Psoas muscle (tissue), 8 donors: ENCODE measurements around the gene HBB. TPM values are rescaled to one million over a fixed set of nuclear protein-coding genes. Genes with fewer than 3 reads are reported as not detected.

Experiments
- ATAC-seq, 4 donors: fragments of 200-7000 bp; cut with Tn5 transposase; one replicate each; pipeline ENCODE4 v1.9.1; 2020; ENCODE audit warnings: moderate library complexity in 3 of 4, mild to moderate bottlenecking in 2 of 4
- DNase-seq, 2 donors: peaks; one replicate each; pipeline ENCODE4 v3.0.0-alpha.2; 2020
- H3K27ac ChIP-seq: fragments of 200-600 bp; one replicate; pipeline ENCODE4 v1.8.0; 2022
- H3K27me3 ChIP-seq, 3 donors: fragments of 200-600 bp in 1 of 3; one replicate each; pipeline versions ENCODE4 v1.6.1 to v1.8.0; 2013 to 2022; ENCODE audit warnings: low read length in 2 of 3, mild to moderate bottlenecking in 2 of 3, moderate library complexity in 1 of 3; ENCODE audit not compliant: insufficient read depth in 3 of 3
- H3K36me3 ChIP-seq, 2 donors: fragments of 200-600 bp in 1 of 2; one replicate each; pipeline versions ENCODE4 v1.6.1 to v1.8.0; 2013 to 2022; ENCODE audit warnings: low read depth in 1 of 2, mild to moderate bottlenecking in 1 of 2, moderate library complexity in 1 of 2; ENCODE audit not compliant: insufficient read depth in 1 of 2
- H3K4me1 ChIP-seq: fragments of 200-600 bp; one replicate; pipeline ENCODE4 v1.8.0; 2022
- H3K4me3 ChIP-seq: fragments of 200-600 bp; one replicate; pipeline ENCODE4 v1.8.0; 2022; ENCODE audit warnings: mild to moderate bottlenecking
- H3K9me3 ChIP-seq: fragments of 200-600 bp; one replicate; pipeline ENCODE4 v1.8.0; 2022
- WGBS, 3 donors: extraction: QIAGEN DNeasy Blood & Tissue Kit; methylation state at CpG; one replicate each; pipeline versions ENCODE4 v1.1.6 to v1.1.7; 2013; 5-methylcytosine and 5-hydroxymethylcytosine counted together
- intact Hi-C, 2 donors: fragments of 100-400 bp; cut with DNase I; formaldehyde crosslinking; loops; one replicate each; pipeline versions ENCODE4 v1.11.0 to v1.14.2; 2022
- polyA plus RNA-seq, 3 donors: library from polyadenylated mRNA; stranded (reverse); fragments of 200-250 nt; gene quantifications; one replicate each; pipeline ENCODE4 v1.2.3, GENCODE V29; 2013
- total RNA-seq, 4 donors: library from RNA; stranded (reverse); fragmentation: NEBNext Ultra II Directional in 2 of 4; extraction: Animal tissue kit (Norgen Biotek cat#: 25700) in 2 of 4; gene quantifications; one replicate each; pipeline versions ENCODE4 v1.2.1 to v1.2.4, GENCODE V29; 2021 to 2023
- TF ChIP-seq, protein P1 (sequence below): fragments of 200-600 bp; IDR thresholded peaks from one replicate; pipeline ENCODE4 v1.8.0; 2022; ENCODE audit warnings: antibody characterized with exemption
- donor health status: healthy with polysubstance abuse.
- donor health status: DM: no; HTN: no; CAD: no; lungs with moderate emphysema.
- donor health status: Bipolar disorder and iron deficiency.
- donor health status: healthy.
- donor health status: DM: yes; HTN: yes; CAD: no.
- donor health status: DM: no; HTN: no; CAD: no.
- donor health status: DM: no; HTN: no; CAD: no.
- donor health status: DM: yes; HTN: yes; CAD: no.

Gene HBB
- total and polyA plus RNA-seq, 7 donors = 7.8 to 2,413 (median 22.9) TPM

DNA sequence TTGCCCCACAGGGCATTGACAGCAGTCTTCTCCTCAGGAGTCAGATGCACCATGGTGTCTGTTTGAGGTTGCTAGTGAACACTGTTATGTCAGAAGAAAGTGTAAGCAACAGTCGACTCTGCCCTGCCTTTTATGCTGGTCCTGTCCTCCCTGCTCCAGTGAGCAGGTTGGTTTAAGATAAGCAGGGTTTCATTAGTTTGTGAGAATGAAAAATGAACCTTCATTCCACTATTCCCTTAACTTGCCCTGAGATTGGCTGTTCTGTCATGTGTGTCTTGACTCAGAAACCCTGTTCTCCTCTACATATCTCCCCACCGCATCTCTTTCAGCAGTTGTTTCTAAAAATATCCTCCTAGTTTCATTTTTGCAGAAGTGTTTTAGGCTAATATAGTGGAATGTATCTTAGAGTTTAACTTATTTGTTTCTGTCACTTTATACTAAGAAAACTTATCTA, 7.5 kb upstream of the HBB start, which contains the start of gene HBD:
TSS of gene HBD (minus strand) at position 103 of the 454 bp plus-strand sequence. CDS start at position 53, 50 bp downstream.
- TF ChIP-seq, protein P1, sequence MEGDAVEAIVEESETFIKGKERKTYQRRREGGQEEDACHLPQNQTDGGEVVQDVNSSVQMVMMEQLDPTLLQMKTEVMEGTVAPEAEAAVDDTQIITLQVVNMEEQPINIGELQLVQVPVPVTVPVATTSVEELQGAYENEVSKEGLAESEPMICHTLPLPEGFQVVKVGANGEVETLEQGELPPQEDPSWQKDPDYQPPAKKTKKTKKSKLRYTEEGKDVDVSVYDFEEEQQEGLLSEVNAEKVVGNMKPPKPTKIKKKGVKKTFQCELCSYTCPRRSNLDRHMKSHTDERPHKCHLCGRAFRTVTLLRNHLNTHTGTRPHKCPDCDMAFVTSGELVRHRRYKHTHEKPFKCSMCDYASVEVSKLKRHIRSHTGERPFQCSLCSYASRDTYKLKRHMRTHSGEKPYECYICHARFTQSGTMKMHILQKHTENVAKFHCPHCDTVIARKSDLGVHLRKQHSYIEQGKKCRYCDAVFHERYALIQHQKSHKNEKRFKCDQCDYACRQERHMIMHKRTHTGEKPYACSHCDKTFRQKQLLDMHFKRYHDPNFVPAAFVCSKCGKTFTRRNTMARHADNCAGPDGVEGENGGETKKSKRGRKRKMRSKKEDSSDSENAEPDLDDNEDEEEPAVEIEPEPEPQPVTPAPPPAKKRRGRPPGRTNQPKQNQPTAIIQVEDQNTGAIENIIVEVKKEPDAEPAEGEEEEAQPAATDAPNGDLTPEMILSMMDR = no peak
- Histone ChIP-seq H3K4me1 (no peaks in the 10 kb centered on the region), H3K36me3 (no peaks in the 10 kb centered on the region), H3K27me3 (no peaks in the 10 kb centered on the region), H3K4me3 (no peak within 1 kb of the TSS), H3K27ac (no peak within 1 kb of the TSS), H3K9me3 (no peaks in the 10 kb centered on the region)
- ATAC-seq (no peak), DNase-seq (no peak)
- WGBS, 3 donors = 74 to 80% (median 75%) methylated on average over 2 of the region's 2 CpGs
- intact Hi-C loops = no loop called here

DNA sequence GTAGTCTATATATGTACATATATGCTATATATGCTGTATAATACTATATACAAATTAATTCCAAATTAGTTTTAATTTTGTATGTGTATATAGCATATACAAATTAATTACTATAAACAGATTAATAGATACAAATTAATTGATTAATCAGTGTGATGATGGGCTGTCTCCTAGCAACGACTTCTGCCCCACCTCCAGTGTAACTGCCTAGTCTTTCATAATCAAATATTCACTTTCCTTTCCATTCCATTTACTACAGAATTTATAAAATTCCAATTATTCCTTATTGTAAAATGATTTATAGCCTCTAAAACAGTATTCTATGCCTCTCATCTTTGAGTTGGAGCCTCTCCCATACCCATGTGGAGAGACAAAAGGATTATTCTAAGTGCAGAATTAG, 6.4 kb upstream of the HBB start:
- H3K27ac ChIP-seq = no peak overlapping the region
- ATAC-seq = no peak
- TF ChIP-seq, protein P1 = no peak
- H3K4me3 ChIP-seq = no peak overlapping the region
- intact Hi-C loops = no loop called here
- no peaks in the 10 kb centered on the region for H3K36me3 ChIP-seq
- no peaks in the 10 kb centered on the region for H3K4me1 ChIP-seq
- no peaks in the 10 kb centered on the region for H3K9me3 ChIP-seq
- DNase-seq = no peak
- H3K27me3 ChIP-seq = no peaks in the 10 kb centered on the region
- WGBS, 3 donors = 76 to 84% (median 82%) methylated on average over 1 of the region's 1 CpG

DNA sequence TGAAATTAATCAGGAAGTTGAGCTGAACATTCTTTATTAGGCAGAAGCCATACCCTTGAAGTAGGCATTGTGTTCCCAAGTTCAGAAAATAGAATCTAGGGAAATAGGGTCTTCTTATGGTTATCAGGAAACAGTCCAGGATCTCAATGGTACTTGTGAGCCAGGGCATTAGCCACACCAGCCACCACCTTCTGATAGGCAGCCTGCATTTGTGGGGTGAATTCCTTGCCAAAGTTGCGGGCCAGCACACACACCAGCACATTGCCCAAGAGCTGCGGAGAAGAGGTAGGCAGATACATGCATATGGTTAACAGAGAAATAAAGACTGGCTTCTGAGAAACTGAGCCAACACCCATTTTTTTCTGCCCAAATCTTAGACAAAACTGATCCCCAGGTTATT, 6.0 kb upstream of the HBB start:
- WGBS, 3 donors = 91 to 94% (median 92%) methylated on average over 2 of the region's 2 CpGs
- DNase-seq (no peak), ATAC-seq (no peak)
- intact Hi-C loops = no loop called here
- Histone ChIP-seq H3K36me3 (no peaks in the 10 kb centered on the region), H3K4me3 (no peak overlapping the region), H3K4me1 (no peaks in the 10 kb centered on the region), H3K27me3 (no peaks in the 10 kb centered on the region), H3K27ac (no peak overlapping the region), H3K9me3 (no peaks in the 10 kb centered on the region)
- TF ChIP-seq, protein P1 = no peak

DNA sequence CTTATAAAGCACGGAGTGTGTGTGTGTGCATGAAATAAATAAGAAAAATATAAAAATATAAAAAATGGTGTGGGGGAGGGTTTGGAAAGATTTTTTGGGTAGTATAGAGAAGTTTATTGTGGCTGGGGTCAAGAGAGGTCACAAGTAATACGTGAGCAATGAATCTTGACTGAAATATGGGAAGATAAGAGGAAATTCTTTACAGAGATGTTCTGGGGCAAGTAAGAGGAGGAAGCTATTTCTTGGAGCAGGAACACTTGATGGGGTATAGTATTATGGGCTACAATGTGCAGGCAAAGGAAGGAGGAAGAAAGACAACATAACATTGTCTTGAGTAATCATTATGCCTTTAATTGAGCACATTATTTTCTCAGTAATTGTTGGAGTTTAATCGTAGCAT, 5.3 kb upstream of the HBB start:
- Histone ChIP-seq H3K36me3 (no peaks in the 10 kb centered on the region), H3K9me3 (no peaks in the 10 kb centered on the region), H3K4me1 (no peaks in the 10 kb centered on the region), H3K4me3 (no peak overlapping the region), H3K27me3 (no peaks in the 10 kb centered on the region), H3K27ac (no peak overlapping the region)
- 61 to 65% (median 62%) methylated on average over 3 of the region's 3 CpGs for WGBS, 3 donors
- intact Hi-C loops = no loop called here
- TF ChIP-seq, protein P1 = no peak
- DNase-seq = no peak
- no peak for ATAC-seq

DNA sequence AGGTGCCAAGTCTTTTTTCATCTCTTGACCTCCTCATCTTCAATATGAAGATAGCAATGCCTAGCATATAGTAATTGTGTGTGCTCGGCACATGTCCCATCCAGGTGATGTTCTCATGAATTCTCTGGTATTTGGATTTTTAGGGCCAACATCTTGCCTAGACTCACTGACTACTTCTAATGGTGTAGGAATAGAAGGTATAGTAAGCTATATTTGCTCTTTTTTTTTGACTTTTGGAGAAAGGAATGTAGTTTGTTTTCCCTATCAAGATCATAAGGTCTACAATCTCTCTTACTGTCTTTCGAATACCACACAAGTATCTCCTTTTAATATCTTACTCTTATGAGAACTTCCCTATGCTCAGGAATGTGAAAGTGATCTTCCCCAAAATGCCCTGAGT, 4.2 kb upstream of the HBB start:
- ATAC-seq (no peak), DNase-seq (no peak)
- no peaks in the 10 kb centered on the region for H3K27me3 ChIP-seq
- 83 to 91% (median 89%) methylated on average over 2 of the region's 2 CpGs for WGBS, 3 donors
- H3K9me3 ChIP-seq = no peaks in the 10 kb centered on the region
- intact Hi-C loops = no loop called here
- H3K4me1 ChIP-seq = no peaks in the 10 kb centered on the region
- no peak overlapping the region for H3K4me3 ChIP-seq
- no peak overlapping the region for H3K27ac ChIP-seq
- H3K36me3 ChIP-seq = no peaks in the 10 kb centered on the region
- TF ChIP-seq, protein P1 = no peak
